ENCODE results near the gene TSPYL6. TPM values are rescaled to one million over a fixed set of nuclear protein-coding genes. Genes with fewer than 3 reads are reported as not detected.

Gene TSPYL6
- total RNA-seq, 1 experiment from 2014 or later = not detected

- no peaks in the 10 kb centered on the region for H3K36me3 Mint-ChIP-seq
- peaks cover 17% of the 10 kb centered on the region for H3K4me1 Mint-ChIP-seq
- no peak overlapping the region for H3K4me3 Mint-ChIP-seq
- no peak for TF ChIP-seq ZNF396 (CRISPR knock-in tag; IDR thresholded peaks at IDR 0.05; ENCODE audit: borderline replicate concordance)
- no peak for TF ChIP-seq CBFB (CRISPR knock-in tag; IDR thresholded peaks at IDR 0.05; ENCODE audit: low read depth)
- TF ChIP-seq, protein P1, sequence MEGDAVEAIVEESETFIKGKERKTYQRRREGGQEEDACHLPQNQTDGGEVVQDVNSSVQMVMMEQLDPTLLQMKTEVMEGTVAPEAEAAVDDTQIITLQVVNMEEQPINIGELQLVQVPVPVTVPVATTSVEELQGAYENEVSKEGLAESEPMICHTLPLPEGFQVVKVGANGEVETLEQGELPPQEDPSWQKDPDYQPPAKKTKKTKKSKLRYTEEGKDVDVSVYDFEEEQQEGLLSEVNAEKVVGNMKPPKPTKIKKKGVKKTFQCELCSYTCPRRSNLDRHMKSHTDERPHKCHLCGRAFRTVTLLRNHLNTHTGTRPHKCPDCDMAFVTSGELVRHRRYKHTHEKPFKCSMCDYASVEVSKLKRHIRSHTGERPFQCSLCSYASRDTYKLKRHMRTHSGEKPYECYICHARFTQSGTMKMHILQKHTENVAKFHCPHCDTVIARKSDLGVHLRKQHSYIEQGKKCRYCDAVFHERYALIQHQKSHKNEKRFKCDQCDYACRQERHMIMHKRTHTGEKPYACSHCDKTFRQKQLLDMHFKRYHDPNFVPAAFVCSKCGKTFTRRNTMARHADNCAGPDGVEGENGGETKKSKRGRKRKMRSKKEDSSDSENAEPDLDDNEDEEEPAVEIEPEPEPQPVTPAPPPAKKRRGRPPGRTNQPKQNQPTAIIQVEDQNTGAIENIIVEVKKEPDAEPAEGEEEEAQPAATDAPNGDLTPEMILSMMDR (IDR thresholded peaks at IDR 0.05) = no peak
- TF ChIP-seq E2F5 (CRISPR knock-in tag; IDR thresholded peaks at IDR 0.05) = no peak
- no peak for TF ChIP-seq ZNF671 (CRISPR knock-in tag; IDR thresholded peaks at IDR 0.05)
- ATAC-seq (no peak), DNase-seq (ENCODE audit: low spot score) (no peak)
- no peaks in the 10 kb centered on the region for H3K27me3 Mint-ChIP-seq (ENCODE audit: low read depth)
- POLR2A ChIA-PET = no interaction called here
- H3K27ac Mint-ChIP-seq = no peak overlapping the region
- CTCF ChIA-PET = interaction anchor here (1.2 kb wide), 1 partner anchor 22 kb away, joined by 4 read pairs; no protein-coding TSS in a partner anchor
- H3K9me3 Mint-ChIP-seq = peaks cover 13% of the 10 kb centered on the region
Observed at GRCh38 chr2:54228945-54229344, 27.1 kb downstream of the TSPYL6 start.

GRCh38 chr2:54227798-54228197, 28.2 kb downstream of the TSPYL6 start:
- Mint-ChIP-seq H3K27me3 (ENCODE audit: low read depth) (no peaks in the 10 kb centered on the region), H3K27ac (no peak overlapping the region), H3K36me3 (no peaks in the 10 kb centered on the region), H3K4me3 (no peak overlapping the region), H3K4me1 (peaks cover 19% of the 10 kb centered on the region), H3K9me3 (peaks cover 13% of the 10 kb centered on the region)
- DNase-seq (ENCODE audit: low spot score) (no peak), ATAC-seq (no peak)
- ChIA-PET CTCF (interaction anchor here (1.2 kb wide), 1 partner anchor 21 kb away, joined by 4 read pairs; no protein-coding TSS in a partner anchor), POLR2A (no interaction called here)
- TF ChIP-seq PREB (CRISPR knock-in tag; IDR thresholded peaks at IDR 0.05; ENCODE audit: borderline replicate concordance) = no peak
- TF ChIP-seq, protein P2, sequence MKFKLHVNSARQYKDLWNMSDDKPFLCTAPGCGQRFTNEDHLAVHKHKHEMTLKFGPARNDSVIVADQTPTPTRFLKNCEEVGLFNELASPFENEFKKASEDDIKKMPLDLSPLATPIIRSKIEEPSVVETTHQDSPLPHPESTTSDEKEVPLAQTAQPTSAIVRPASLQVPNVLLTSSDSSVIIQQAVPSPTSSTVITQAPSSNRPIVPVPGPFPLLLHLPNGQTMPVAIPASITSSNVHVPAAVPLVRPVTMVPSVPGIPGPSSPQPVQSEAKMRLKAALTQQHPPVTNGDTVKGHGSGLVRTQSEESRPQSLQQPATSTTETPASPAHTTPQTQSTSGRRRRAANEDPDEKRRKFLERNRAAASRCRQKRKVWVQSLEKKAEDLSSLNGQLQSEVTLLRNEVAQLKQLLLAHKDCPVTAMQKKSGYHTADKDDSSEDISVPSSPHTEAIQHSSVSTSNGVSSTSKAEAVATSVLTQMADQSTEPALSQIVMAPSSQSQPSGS (CRISPR knock-in tag; IDR thresholded peaks at IDR 0.05; ENCODE audit: borderline replicate concordance, low read depth) = no peak
- no peak for TF ChIP-seq ZNF532 (CRISPR knock-in tag; IDR thresholded peaks at IDR 0.05; ENCODE audit: borderline replicate concordance)
- no peak for TF ChIP-seq ESRRA (CRISPR knock-in tag; IDR thresholded peaks at IDR 0.05; ENCODE audit: borderline replicate concordance)
- TF ChIP-seq E2F5 (CRISPR knock-in tag; IDR thresholded peaks at IDR 0.05) = no peak
- TF ChIP-seq GRHL2 (CRISPR knock-in tag; IDR thresholded peaks at IDR 0.05; ENCODE audit: insufficient replicate concordance, severe bottlenecking) = no peak
- no peak for TF ChIP-seq JUN (CRISPR knock-in tag; IDR thresholded peaks at IDR 0.05)
- TF ChIP-seq CBFB (CRISPR knock-in tag; IDR thresholded peaks at IDR 0.05; ENCODE audit: low read depth) = no peak
- no peak for TF ChIP-seq TCF7 (CRISPR knock-in tag; IDR thresholded peaks at IDR 0.05; ENCODE audit: low read depth)

Data from WTC11 (cell line).